Left forelimb (tissue), 1 donor: ENCODE measurements around the gene FAM83F.

Experiments used
- DNase-seq: peaks from one replicate; pipeline ENCODE4 v3.0.0-alpha.2; 2018; ENCODE audit warnings: low spot score

FAM83F gene

DNA sequence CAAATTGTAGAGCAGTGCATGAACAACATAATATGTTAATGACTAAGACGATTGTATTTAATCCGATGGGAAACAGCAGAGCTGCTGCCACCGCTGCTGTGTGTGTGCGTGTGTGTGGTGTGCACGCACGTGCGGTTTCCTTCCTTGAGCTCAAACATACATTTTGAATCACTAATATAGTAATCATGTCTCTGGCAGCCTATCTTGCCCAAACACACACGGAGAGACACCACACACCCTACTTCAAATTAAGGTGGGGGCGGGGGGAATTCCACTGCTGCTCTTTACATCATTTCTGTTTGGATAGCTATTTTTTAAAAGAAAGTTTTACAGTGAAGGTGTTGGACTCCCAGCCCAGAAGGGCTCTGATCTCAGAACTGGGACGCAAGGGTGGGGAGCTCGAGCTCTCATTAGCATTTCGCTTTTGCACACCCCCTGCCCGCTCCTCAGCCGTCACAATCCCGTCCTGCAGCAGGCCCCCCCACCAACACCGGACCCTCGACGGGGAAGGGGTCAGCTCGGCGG is 651 bp upstream of the FAM83F start:
- DNase-seq = no peak

DNA sequence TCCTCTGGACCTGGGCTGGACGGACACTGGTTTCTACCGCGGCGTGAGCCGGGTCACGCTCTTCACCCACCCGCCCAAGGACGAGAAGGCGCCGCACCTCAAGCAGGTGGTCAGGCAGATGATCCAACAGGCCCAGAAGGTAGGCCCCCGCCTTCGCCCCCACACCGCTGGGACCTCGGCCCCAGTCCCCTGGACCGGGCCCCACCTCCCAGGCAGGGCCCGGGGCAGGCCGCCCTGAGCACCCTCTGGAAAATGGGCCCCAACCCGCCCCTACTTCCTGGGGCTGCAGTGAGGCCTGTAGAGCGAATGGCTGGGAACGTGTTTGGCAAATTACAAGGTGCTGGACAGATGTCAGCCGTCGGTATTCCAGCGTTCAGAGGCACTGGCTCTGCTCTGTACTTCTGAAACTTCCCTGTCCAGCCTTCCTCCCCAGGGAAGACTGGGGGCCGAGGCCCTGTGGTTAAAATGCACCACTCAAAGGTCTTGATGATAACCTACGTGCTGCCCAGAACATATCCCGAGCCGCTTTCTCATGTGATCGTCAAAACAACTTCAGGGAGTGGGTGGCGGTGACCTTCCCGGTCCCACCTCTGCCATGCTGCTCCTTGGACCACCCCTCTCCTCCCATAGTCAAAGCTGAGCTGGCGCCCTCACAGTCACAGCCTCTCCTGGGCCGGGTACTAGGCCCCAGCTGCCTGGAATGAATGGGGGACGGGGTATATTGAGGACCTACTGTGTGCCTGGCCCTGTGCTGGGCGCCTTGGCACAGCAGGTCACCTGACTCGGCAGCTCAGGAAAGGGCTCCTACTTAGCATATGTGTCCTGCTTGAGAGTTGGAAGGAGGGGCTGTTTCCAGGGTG is 869 bp downstream of the FAM83F start:
- no peak for DNase-seq

- no peak for DNase-seq
Observed at GRCh38 chr22:39996732-39997131, 2.0 kb downstream of the FAM83F start.

DNA sequence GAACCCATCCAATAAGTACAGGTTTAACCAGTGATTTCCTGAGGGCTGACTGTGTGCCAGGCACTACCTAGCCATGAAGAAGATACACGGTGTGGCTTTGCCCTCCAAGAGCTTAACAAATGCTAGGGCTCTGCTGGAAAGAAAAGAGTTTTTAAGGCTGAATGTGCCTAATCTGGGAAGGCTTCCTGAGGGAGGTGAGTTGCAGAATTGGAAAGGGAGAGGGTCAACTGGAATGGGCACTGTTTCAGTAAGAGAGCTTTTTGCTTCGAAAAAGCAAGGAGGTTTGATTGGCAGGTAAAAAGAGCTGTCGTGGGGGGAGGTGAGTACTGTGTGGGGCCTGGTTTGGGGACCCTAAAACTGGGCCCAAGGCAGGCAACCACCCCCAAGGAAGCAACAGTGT is 2.7 kb downstream of the FAM83F start:
- no peak for DNase-seq

GRCh38 chr22:39997939-39998726 is 3.4 kb downstream of the FAM83F start:
- no peak for DNase-seq

DNA sequence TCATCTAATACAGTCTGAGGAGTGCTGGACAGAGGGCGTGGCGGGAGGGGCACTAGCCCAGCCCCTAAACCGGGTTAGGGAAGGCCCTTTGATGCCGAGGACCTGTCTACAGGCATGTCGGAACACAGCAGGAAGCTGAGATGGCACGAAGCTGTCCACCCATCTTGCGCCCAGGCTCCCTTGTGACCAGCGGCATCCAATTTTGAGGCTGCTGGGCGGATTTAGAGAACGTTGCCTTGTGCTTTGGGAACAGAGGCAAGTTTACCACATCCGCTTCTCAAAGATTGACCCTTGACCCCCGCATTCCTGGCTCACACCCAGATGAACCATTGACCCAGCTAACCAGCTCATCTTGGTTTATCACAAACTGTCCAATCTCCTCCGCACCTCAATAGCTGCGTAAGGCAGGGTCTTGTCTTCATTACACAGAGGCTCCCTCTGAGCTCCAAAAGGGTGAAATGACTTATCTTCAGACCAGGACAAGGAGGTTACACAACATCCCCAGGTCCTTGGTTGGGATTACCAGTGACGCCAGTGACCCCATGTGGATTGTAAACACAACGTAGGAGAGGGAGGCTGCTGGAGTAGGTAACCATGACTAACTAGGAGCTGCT is 4.5 kb downstream of the FAM83F start:
- DNase-seq = no peak

DNA sequence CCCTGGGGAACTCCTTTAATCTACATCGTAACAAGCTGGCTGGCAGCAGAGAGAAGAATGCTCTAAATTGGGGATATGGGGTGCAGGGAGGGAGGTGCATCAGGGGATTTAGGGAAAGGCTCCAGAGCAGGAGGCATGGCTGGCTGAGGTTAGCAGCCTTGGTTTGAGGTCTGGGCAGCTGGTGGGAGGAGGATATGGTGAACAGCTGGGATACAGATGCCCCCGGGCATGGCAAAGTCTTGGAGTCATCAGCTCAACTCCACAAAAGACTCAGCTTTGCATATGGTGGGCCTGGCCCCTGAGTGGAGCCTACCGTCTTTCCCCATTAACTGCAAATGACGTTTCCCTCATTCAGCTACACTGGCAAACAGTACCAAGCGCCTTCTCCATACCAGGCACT is 5.4 kb downstream of the FAM83F start:
- no peak for DNase-seq

GRCh38 chr22:40001106-40001505 is 6.4 kb downstream of the FAM83F start:
- no peak for DNase-seq

- DNase-seq = no peak
Observed at GRCh38 chr22:40001800-40002577, 7.2 kb downstream of the FAM83F start.

GRCh38 chr22:40002935-40003715 is 8.4 kb downstream of the FAM83F start:
- DNase-seq = no peak

DNA sequence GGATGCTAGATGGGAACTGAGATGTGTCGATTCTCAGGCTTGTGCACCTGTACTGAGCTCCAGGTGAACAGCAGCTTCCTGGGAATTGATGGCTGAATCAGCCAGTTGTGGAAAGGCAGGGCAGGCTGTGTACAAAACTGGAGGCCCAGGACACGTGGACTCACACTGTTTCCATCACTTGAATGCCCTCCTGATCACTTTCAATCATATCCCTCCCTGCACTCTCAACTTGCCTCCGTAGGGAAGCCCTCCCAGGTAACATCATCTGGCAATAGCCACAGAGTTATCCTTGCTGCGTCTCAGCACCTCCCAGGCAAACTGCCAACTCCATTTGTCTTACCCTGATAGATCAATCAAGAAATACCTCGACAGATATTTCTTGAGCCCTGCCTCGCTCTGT is 10.1 kb downstream of the FAM83F start:
- DNase-seq = no peak

DNA sequence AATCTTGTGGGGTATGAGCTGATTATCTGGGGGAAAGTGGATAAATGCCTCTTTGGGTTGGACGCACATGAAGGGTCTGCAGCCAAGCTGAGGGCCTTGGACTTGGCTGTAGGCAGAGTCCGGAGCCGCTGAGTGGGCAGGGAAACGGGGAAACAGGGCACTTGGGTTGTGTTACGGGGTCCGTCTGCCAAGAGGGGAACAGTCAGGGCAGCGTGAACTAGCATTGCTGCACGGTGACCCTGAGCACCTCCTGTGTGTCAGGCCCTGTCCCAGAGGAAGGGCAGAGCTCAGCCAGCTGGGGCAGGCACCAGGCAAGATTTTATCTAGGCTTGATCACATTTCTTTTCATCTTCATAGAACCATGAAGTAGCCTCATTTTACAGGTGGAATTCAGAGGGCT is 11.9 kb downstream of the FAM83F start:
- no peak for DNase-seq

GRCh38 chr22:40007853-40008710 is 13.3 kb downstream of the FAM83F start:
- no peak for DNase-seq

GRCh38 chr22:40008726-40009291 is 14.1 kb downstream of the FAM83F start:
- DNase-seq = no peak

GRCh38 chr22:40009292-40009774 is 14.6 kb downstream of the FAM83F start:
- no peak for DNase-seq

DNA sequence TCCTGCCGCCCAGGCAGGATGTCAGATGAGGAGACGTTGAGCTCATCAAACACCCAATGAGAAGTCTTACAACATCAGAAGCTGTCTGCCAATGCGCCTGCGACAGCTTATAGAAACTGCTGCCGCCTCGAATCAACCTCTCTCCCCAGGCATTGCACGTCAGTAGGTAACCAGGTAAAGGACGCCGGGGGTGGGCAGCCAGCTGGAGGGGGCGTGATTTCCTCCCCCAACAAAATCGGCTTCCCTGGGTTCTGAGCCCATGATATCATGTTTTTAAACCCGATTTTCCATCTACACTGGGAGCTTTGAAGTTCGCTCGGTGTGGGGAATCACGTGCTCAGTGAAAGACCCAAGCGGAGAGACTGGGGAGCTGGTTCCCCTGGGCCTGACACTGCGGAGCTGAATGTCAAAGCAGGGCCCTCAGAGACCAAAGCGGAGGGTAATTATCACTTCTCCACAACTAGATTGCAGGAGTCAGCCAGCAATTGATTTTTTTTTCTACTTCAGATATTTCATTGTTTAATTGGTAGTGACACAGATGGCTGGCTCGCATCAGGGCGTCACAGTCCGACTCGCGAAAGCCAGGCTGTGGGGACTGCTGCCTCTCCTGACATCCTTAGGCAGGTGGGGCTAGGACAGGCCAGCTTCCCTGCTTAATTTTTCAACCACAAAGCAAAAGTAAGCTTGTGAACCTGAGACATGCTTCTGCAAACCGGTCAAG is 15.4 kb downstream of the FAM83F start:
- no peak for DNase-seq

DNA sequence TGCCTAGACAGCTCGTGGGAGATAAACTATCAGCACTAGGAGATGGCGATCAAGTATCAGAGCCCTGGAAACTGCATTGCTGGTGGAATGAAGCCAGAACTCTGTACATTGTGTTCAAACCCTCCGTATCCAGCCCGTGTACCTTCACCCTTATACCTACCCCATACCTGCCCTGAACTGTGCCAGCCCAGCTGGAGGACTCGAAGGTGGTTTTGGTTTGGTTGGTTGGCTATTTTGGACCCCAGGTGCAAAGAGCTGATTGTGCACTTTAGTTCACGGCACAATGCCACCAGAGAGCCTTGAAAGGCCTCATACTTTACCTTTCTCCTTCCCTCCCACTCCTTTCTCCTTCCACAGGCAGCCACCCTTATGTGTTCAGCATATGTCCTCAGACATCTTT is 16.0 kb downstream of the FAM83F start:
- DNase-seq = no peak

- no peak for DNase-seq
Observed at GRCh38 chr22:40014667-40015248, 20.0 kb downstream of the FAM83F start.
